Testis (tissue), 3 donors: ENCODE measurements around the gene GOLGA6L2. TPM values are rescaled to one million over a fixed set of nuclear protein-coding genes. Genes with fewer than 3 reads are reported as not detected.
"Not testable (repeated sequence)": the region's sequence is repeated elsewhere in the genome, so short reads cannot be mapped to it uniquely, and the experiment has no call there.

Experiments
- DNase-seq: peaks from one replicate; pipeline ENCODE4 v3.0.0-alpha.2; 2019
- H3K27ac ChIP-seq, 2 donors: fragments of 200-600 bp; sonication (generic); one replicate each; pipeline ENCODE4 v1.5.1; 2019
- H3K27me3 ChIP-seq: fragments of 200-600 bp; sonication (generic); one replicate; pipeline ENCODE4 v1.5.1; 2019
- H3K36me3 ChIP-seq: fragments of 200-600 bp; sonication (generic); one replicate; pipeline ENCODE4 v1.5.1; 2017; ENCODE audit warnings: low read depth; ENCODE audit errors: missing control alignments
- H3K4me1 ChIP-seq: fragments of 200-600 bp; sonication (generic); one replicate; pipeline ENCODE4 v1.5.1; 2019
- H3K4me3 ChIP-seq, 2 donors: fragments of 200-600 bp; sonication (generic); one replicate each; pipeline ENCODE4 v1.5.1; 2017 to 2019
- H3K9me3 ChIP-seq: fragments of 200-600 bp; sonication (generic); one replicate; pipeline ENCODE4 v1.5.1; 2017
- CTCF ChIP-seq, 3 experiments: fragments of 450-650 bp in 2 of 3; fragments of 200-600 bp in 1 of 3; sonication (generic) in 1 of 3; IDR thresholded peaks; one replicate each; pipeline ENCODE4 v1.5.1; 2016 to 2019; ENCODE audit warnings: antibody characterized with exemption in 3 of 3, mild to moderate bottlenecking in 2 of 3, moderate library complexity in 1 of 3
- POLR2A ChIP-seq: fragments of 450-650 bp; IDR thresholded peaks from one replicate; pipeline ENCODE4 v1.6.1; 2017; ENCODE audit warnings: antibody characterized with exemption, mild to moderate bottlenecking, moderate library complexity
- WGBS, 2 donors: methylation state at CpG; one replicate each; pipeline ENCODE4 v1.1.5; 2018; 5-methylcytosine and 5-hydroxymethylcytosine counted together
- intact Hi-C: fragments of 100-400 bp; cut with DNase I; formaldehyde crosslinking; loops from one replicate; pipeline ENCODE4 v1.15.1; 2023; ENCODE audit warnings: low total_unique reads
- polyA plus RNA-seq: library from polyadenylated mRNA; stranded (reverse); fragments of 350-450 nt; fragmentation: Illumina TruSeq; extraction: RNeasy Lipid Tissue Mini Kit (QIAGEN cat#74804); gene quantifications from one replicate; pipeline ENCODE4 v1.2.3, GENCODE V29; 2014; ENCODE audit warnings: low read depth, low replicate concordance; ENCODE audit not compliant: insufficient read depth
- total RNA-seq, 2 donors: library from RNA; depleted of rRNA; stranded (reverse); fragments of >200 nt; gene quantifications; one replicate each; pipeline ENCODE4 v1.2.3, GENCODE V29; 2016

Gene GOLGA6L2
- total and polyA plus RNA-seq, 3 donors from 2014 or later, result 4.2 to 32.0 (median 14.6) TPM

GRCh38 chr15:23416349-23417276 is 30.4 kb downstream of the GOLGA6L2 start:
- no peaks in the 10 kb centered on the region for H3K27me3 ChIP-seq
- no peaks in the 10 kb centered on the region for H3K9me3 ChIP-seq
- DNase-seq, result peak; percentile 67
- intact Hi-C loops, result no loop called here
- no peak overlapping the region for H3K27ac ChIP-seq
- no peaks in the 10 kb centered on the region for H3K4me1 ChIP-seq
- no peaks in the 10 kb centered on the region for H3K36me3 ChIP-seq
- 61 to 75% methylated on average over 13 to 43 of the region's 43 CpGs for WGBS, 2 donors
- H3K4me3 ChIP-seq, result peak overlapping the region; percentile 32 to 34
- TF ChIP-seq CTCF (IDR thresholded peaks at IDR 0.05) (no peak), POLR2A (no peak)

DNA sequence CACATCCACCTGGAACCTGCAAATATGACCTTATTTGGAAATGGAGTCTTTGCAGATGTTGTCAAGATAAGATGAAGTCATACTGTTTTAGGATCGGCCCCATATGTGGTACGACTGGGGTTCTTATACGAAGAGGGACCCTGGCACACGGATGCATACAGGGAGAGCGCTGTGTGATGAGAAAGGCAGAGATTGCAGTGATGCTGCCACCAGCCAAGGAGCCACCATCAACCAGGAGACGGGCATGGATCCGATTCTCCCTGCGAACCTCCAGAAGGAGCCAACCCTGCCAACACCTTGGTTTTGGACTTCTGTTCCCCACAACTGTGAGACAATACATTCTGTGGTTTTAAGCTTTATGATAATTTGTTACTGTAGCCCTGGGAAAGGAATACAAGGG is 31.2 kb downstream of the GOLGA6L2 start:
- intact Hi-C loops, DNase-seq, H3K9me3 ChIP-seq, H3K4me3 ChIP-seq, H3K4me1 ChIP-seq, H3K27ac ChIP-seq, H3K36me3 ChIP-seq, H3K27me3 ChIP-seq: not testable (repeated sequence)
- WGBS, 2 donors, result 90 to 94% methylated on average over 8 of the region's 8 CpGs

DNA sequence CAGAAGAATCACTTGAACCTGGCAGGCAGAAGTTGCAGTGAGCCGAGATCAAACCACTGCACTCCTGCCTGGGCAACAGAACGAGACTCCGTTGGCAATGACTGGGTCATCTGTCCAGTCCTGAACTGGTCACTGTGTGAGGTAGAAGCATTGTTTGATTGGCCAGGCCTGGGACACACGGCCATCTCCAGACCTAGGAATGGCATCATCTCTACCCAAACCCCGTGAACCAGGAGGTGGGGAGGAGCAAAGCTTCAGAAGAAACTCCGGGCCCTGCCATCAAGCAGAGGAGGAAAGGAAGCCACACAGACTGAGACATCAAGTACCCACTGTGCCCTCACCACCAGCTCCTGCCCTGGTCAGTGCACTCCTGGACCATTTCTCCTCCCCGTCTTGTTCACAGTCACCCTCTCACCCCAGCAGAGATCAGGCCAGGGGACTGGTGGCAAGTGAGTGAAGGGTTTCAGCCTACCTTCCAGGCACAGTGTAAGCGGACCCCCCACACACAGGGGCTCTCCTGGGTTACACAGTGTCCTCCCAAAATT is 31.6 kb downstream of the GOLGA6L2 start:
- H3K9me3 ChIP-seq, result no peaks in the 10 kb centered on the region
- no peaks in the 10 kb centered on the region for H3K27me3 ChIP-seq
- no peak for TF ChIP-seq CTCF (IDR thresholded peaks at IDR 0.05)
- no peak for TF ChIP-seq POLR2A
- H3K27ac ChIP-seq, result no peak overlapping the region
- DNase-seq, result no peak
- no peaks in the 10 kb centered on the region for H3K36me3 ChIP-seq
- no peaks in the 10 kb centered on the region for H3K4me1 ChIP-seq
- intact Hi-C loops, result no loop called here
- WGBS, 2 donors, result 82 to 85% methylated on average over 8 of the region's 8 CpGs
- no peak overlapping the region for H3K4me3 ChIP-seq

GRCh38 chr15:23412881-23413600 is 34.0 kb downstream of the GOLGA6L2 start:
- DNase-seq, H3K4me3 ChIP-seq, H3K36me3 ChIP-seq, H3K27me3 ChIP-seq, H3K9me3 ChIP-seq, H3K4me1 ChIP-seq, intact Hi-C loops, H3K27ac ChIP-seq: not testable (repeated sequence)
- 78 to 86% methylated on average over 4 to 5 of the region's 5 CpGs for WGBS, 2 donors

DNA sequence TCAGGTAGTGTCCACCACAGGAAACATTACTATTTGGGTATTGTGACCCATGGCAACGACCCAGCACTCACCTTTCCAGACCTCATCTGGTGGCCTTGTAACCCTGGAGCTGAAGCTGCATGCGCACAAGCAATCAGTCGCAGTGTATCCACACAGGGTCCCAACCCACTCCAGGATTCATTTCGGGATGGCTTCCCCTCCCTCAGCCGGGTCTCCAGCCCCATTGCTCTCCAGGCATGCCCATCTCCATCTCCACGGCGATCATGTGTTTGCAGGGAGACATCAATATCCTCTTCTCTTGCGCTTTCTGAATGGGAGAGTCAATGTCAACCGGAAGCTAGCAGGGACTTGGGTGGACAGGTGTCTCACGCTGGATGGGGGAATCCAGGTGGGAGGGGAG is 35.2 kb downstream of the GOLGA6L2 start:
- H3K27me3 ChIP-seq, result no peaks in the 10 kb centered on the region
- no peak overlapping the region for H3K4me3 ChIP-seq
- H3K9me3 ChIP-seq, result no peaks in the 10 kb centered on the region
- intact Hi-C loops, result no loop called here
- no peaks in the 10 kb centered on the region for H3K4me1 ChIP-seq
- no peak overlapping the region for H3K27ac ChIP-seq
- DNase-seq, result no peak
- WGBS, 2 donors, result 76 to 93% methylated on average over 10 of the region's 10 CpGs
- TF ChIP-seq POLR2A, result no peak
- TF ChIP-seq CTCF (IDR thresholded peaks at IDR 0.05), result no peak
- H3K36me3 ChIP-seq, result no peaks in the 10 kb centered on the region
